Prostate gland (tissue), 2 donors: Measurements from ENCODE around the gene VKORC1L1.

ENCODE experiments used
- CTCF ChIP-seq, 4 experiments: fragments of 200-600 bp in 2 of 4; fragments of 450-650 bp in 2 of 4; sonication (generic) in 2 of 4; IDR thresholded peaks; 1 replicate in 3 of 4; 2 replicates in 1 of 4; pipeline ENCODE4 v1.5.1; 2016 to 2019; ENCODE audit warnings: antibody characterized with exemption in 4 of 4, mild to moderate bottlenecking in 2 of 4, moderate library complexity in 2 of 4
- POLR2AphosphoS5 ChIP-seq: sonication (generic); formaldehyde crosslinking; IDR thresholded peaks from one replicate; pipeline ENCODE4 v1.6.1; 2017; ENCODE audit warnings: antibody characterized with exemption

- TF ChIP-seq CTCF (IDR thresholded peaks at IDR 0.05) (no peak), POLR2AphosphoS5 (no peak)
These were observed 81.1 kb downstream of the VKORC1L1 start for GRCh38 chr7:65953890-65954450.
